SH-SY5Y (cell line): Measurements from ENCODE around the gene NECAB2.

ENCODE experiments used
- GATA2 ChIP-seq: IDR thresholded peaks from 2 replicates; pipeline ENCODE4 v1.6.1; 2011; ENCODE audit warnings: mild to moderate bottlenecking, low read depth, low read length
- GATA3 ChIP-seq: IDR thresholded peaks from 2 replicates; pipeline ENCODE4 v1.6.1; 2011; ENCODE audit warnings: low read depth, mild to moderate bottlenecking, low read length, moderate library complexity

NECAB2 gene

GRCh38 chr16:83966153-83966696, 1.8 kb upstream of the NECAB2 start:
- TF ChIP-seq GATA2 (no peak), GATA3 (no peak)

- TF ChIP-seq GATA3 (no peak), GATA2 (no peak)
Measured at GRCh38 chr16:83967091-83967490, 953 bp upstream of the NECAB2 start.

GRCh38 chr16:83968306-83968851, 335 bp downstream of the NECAB2 start:
- TF ChIP-seq GATA2 (no peak), GATA3 (no peak)

GRCh38 chr16:83968891-83969649, 1.0 kb downstream of the NECAB2 start:
- no peak for TF ChIP-seq GATA2
- no peak for TF ChIP-seq GATA3

GRCh38 chr16:83969771-83970429, 1.9 kb downstream of the NECAB2 start:
- TF ChIP-seq GATA2 (no peak), GATA3 (no peak)

GRCh38 chr16:83970430-83970815, 2.4 kb downstream of the NECAB2 start:
- TF ChIP-seq GATA2: no peak
- no peak for TF ChIP-seq GATA3

GRCh38 chr16:83971165-83972130, 3.4 kb downstream of the NECAB2 start:
- TF ChIP-seq GATA3 (no peak), GATA2 (no peak)

GRCh38 chr16:83972256-83973008, 4.4 kb downstream of the NECAB2 start:
- TF ChIP-seq GATA3 (no peak), GATA2 (no peak)

- TF ChIP-seq GATA3 (no peak), GATA2 (no peak)
Measured at GRCh38 chr16:83973077-83973476, 5.0 kb downstream of the NECAB2 start.

- no peak for TF ChIP-seq GATA3
- no peak for TF ChIP-seq GATA2
Measured at GRCh38 chr16:83973581-83974385, 5.7 kb downstream of the NECAB2 start.

- TF ChIP-seq GATA3 (no peak), GATA2 (no peak)
Measured at GRCh38 chr16:83974475-83974874, 6.4 kb downstream of the NECAB2 start.

- TF ChIP-seq GATA3: no peak
- no peak for TF ChIP-seq GATA2
Measured at GRCh38 chr16:83975590-83976260, 7.7 kb downstream of the NECAB2 start.
